ENCODE data around the gene PWP1. TPM values are rescaled to one million over a fixed set of nuclear protein-coding genes. Genes with fewer than 3 reads are reported as not detected.

The PWP1 gene
- total and polyA plus RNA-seq, 10 of the 15 experiments (the other 5 are each of a cell fraction or from before 2014, with no cell fraction given), result 42.4 to 283 (median 84.6) TPM

DNA sequence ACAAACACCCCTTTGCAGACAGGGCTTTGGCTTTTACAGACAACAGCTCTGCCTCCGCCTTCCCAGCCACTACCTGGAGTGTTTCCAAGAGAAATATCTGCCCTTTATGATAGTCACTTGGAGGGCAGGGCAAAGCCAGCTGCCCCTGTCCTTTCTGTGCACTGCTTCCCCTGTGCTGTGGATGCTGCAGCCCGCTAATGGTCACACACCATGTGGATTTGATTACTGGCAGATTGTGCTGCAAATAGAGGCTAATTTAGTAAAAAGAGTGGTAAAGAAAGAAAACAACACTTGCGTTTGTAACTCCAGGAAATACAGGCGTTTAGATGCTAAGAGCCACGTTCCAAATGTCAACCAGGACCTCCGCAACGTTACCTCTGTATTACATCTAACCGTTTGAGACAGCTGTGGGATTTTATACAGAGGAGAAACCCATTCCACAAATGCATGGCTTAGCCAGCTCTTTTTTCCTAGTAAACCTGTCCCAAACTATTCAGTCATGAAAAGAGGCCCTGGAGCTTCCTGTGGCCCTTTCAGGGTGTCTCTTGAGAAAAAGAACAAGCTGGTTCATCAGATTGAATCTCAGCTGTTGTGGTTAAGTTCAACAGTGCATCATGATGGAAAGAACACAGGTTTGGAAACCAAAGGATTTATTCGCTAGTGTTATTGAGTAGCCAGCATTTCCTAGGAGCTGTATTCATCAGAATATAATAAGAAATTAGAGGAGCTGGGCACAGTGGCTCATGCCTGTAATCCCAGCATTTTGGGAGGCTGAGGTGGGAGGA lies 30.1 kb upstream of the PWP1 start:
- ChIA-PET CTCF (interaction anchor here (0.7 to 2.4 kb wide), 2 partner anchors 15 to 257 kb away, joined by 3 to 7 read pairs; no protein-coding TSS in a partner anchor), POLR2A (no interaction called here), RAD21 (ENCODE audit: unreplicated experiment) (no interaction called here), SMC1A (ENCODE audit: uncharacterized antibody, unreplicated experiment) (no interaction called here)
- TF ChIP-seq IKZF2 (IDR thresholded peaks at IDR 0.05) (no peak), BACH1 (IDR thresholded peaks at IDR 0.05; ENCODE audit: borderline replicate concordance) (no peak), ZNF622 (IDR thresholded peaks at IDR 0.05) (no peak), SP1 (IDR thresholded peaks at IDR 0.05; ENCODE audit: low read depth, low read length) (no peak), HDAC6 (IDR thresholded peaks at IDR 0.05; ENCODE audit: unreplicated experiment) (no peak), NFXL1 (IDR thresholded peaks at IDR 0.05; ENCODE audit: borderline replicate concordance) (no peak), JUNB (IDR thresholded peaks at IDR 0.05) (no peak)
- TF ChIP-seq, protein P1, sequence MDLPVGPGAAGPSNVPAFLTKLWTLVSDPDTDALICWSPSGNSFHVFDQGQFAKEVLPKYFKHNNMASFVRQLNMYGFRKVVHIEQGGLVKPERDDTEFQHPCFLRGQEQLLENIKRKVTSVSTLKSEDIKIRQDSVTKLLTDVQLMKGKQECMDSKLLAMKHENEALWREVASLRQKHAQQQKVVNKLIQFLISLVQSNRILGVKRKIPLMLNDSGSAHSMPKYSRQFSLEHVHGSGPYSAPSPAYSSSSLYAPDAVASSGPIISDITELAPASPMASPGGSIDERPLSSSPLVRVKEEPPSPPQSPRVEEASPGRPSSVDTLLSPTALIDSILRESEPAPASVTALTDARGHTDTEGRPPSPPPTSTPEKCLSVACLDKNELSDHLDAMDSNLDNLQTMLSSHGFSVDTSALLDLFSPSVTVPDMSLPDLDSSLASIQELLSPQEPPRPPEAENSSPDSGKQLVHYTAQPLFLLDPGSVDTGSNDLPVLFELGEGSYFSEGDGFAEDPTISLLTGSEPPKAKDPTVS (IDR thresholded peaks at IDR 0.05; ENCODE audit: low read depth, low read length), result no peak
- TF ChIP-seq, protein P2, sequence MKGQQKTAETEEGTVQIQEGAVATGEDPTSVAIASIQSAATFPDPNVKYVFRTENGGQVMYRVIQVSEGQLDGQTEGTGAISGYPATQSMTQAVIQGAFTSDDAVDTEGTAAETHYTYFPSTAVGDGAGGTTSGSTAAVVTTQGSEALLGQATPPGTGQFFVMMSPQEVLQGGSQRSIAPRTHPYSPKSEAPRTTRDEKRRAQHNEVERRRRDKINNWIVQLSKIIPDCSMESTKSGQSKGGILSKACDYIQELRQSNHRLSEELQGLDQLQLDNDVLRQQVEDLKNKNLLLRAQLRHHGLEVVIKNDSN (IDR thresholded peaks at IDR 0.05; ENCODE audit: borderline replicate concordance, extremely low read length, insufficient read depth, low read depth, low read length), result no peak
- H3K27me3 ChIP-seq (replicated peaks in 1 of 2; ENCODE audit: control insufficient read depth in 2 of 2, insufficient read depth in 2 of 2, low read length in 1 of 2), result no peaks in the 10 kb centered on the region; a peak in 1 of 4 replicates
- intact Hi-C loops (cut with micrococcal nuclease; ENCODE audit: unreplicated experiment), result no loop called here
- no peak overlapping the region for H3K4me2 ChIP-seq (ENCODE audit: control insufficient read depth, insufficient read depth)
- ATAC-seq, result no peak
- no peak overlapping the region for H3K27ac ChIP-seq (ENCODE audit: control insufficient read depth, insufficient read depth)
- no peak overlapping the region for H3K9ac ChIP-seq (ENCODE audit: control insufficient read depth, insufficient read depth, low read length)
- H4K20me1 ChIP-seq (ENCODE audit: control insufficient read depth, insufficient read depth), result no peaks in the 10 kb centered on the region
- H3K79me2 ChIP-seq (ENCODE audit: control insufficient read depth, insufficient read depth, low read length), result no peaks in the 10 kb centered on the region
- no peaks in the 10 kb centered on the region for H3K4me1 ChIP-seq (ENCODE audit: control insufficient read depth, insufficient read depth, low read length)
- H3K4me3 ChIP-seq, result no peak overlapping the region
- H2AFZ ChIP-seq (ENCODE audit: control insufficient read depth, low read depth, low read length), result no peak overlapping the region
- no peak for FAIRE-seq
- DNase-seq (ENCODE audit: low read depth, low spot score), result no peak
- no TSS peak for BruUV-seq (replicated peaks)
- in situ Hi-C loops (cut with MboI), result no loop called here
- no peaks in the 10 kb centered on the region for H3K9me3 ChIP-seq (replicated peaks; ENCODE audit: control insufficient read depth, insufficient read depth, low read length)
- WGBS (ENCODE audit: insufficient coverage, insufficient replicate concordance, low lambda C conversion rate, missing lambda C conversion rate), result 47% methylated on average over 9 of the region's 9 CpGs
- H3K36me3 ChIP-seq (ENCODE audit: control insufficient read depth in 2 of 2, insufficient read depth in 2 of 2, low read length in 1 of 2), result no peaks in the 10 kb centered on the region

All from GM12878 (cell line).